SW480 (cell line): ENCODE measurements around the gene SHB.
"Not testable (repeated sequence)": the region's sequence is repeated elsewhere in the genome, so short reads cannot be mapped to it uniquely, and the experiment has no call there.

Experiments used
- DNase-seq: peaks from one replicate; pipeline ENCODE4 v3.0.0-alpha.2; 2016; ENCODE audit warnings: low spot score

SHB gene

GRCh38 chr9:37902796-37903646, 166.0 kb downstream of the SHB start:
- DNase-seq: peak; percentile 43

GRCh38 chr9:37902131-37902530, 166.9 kb downstream of the SHB start:
- DNase-seq: no peak

GRCh38 chr9:37899041-37899440, 170.0 kb downstream of the SHB start:
- no peak for DNase-seq

- DNase-seq: no peak
Observed at GRCh38 chr9:37897665-37898064, 171.4 kb downstream of the SHB start.

- no peak for DNase-seq
Observed at GRCh38 chr9:37892063-37892462, 177.0 kb downstream of the SHB start.

GRCh38 chr9:37891042-37891441, 178.0 kb downstream of the SHB start:
- DNase-seq: not testable (repeated sequence)

- no peak for DNase-seq
Observed at GRCh38 chr9:37889536-37889935, 179.5 kb downstream of the SHB start.

- not testable (repeated sequence) for DNase-seq
Observed at GRCh38 chr9:37887977-37888583, 180.9 kb downstream of the SHB start.

GRCh38 chr9:37880916-37881479, 188.0 kb downstream of the SHB start:
- no peak for DNase-seq

GRCh38 chr9:37876376-37876775, 192.7 kb downstream of the SHB start:
- no peak for DNase-seq

GRCh38 chr9:37873955-37874354, 195.1 kb downstream of the SHB start:
- no peak for DNase-seq

- DNase-seq: no peak
Observed at GRCh38 chr9:37870799-37871176, 198.2 kb downstream of the SHB start.

GRCh38 chr9:37870081-37870798, 198.8 kb downstream of the SHB start:
- no peak for DNase-seq
